Esophagus squamous epithelium (tissue), 4 donors: ENCODE data around the gene LYRM9.

Experiments
- CTCF ChIP-seq, 6 experiments: fragments of 450-650 bp in 4 of 6; fragments of 200-600 bp in 2 of 6; sonication (generic) in 2 of 6; IDR thresholded peaks; one replicate each; pipeline ENCODE4 v1.5.1; 2016 to 2019; ENCODE audit warnings: antibody characterized with exemption in 6 of 6, mild to moderate bottlenecking in 4 of 6, moderate library complexity in 4 of 6
- POLR2A ChIP-seq, 4 donors: fragments of 450-650 bp; IDR thresholded peaks; one replicate each; pipeline ENCODE4 v1.6.1; 2017; ENCODE audit warnings: antibody characterized with exemption in 4 of 4, mild to moderate bottlenecking in 4 of 4, moderate library complexity in 3 of 4

GRCh38 chr17:27873211-27873610, 20.0 kb downstream of the LYRM9 start:
- TF ChIP-seq CTCF (IDR thresholded peaks at IDR 0.05): no peak
- no peak for TF ChIP-seq POLR2A (IDR thresholded peaks at IDR 0.05)
